ENCODE measurements around the gene GMEB2.
"Not testable (repeated sequence)": the region's sequence is repeated elsewhere in the genome, so short reads cannot be mapped to it uniquely, and the experiment has no call there.

GMEB2 gene

DNA sequence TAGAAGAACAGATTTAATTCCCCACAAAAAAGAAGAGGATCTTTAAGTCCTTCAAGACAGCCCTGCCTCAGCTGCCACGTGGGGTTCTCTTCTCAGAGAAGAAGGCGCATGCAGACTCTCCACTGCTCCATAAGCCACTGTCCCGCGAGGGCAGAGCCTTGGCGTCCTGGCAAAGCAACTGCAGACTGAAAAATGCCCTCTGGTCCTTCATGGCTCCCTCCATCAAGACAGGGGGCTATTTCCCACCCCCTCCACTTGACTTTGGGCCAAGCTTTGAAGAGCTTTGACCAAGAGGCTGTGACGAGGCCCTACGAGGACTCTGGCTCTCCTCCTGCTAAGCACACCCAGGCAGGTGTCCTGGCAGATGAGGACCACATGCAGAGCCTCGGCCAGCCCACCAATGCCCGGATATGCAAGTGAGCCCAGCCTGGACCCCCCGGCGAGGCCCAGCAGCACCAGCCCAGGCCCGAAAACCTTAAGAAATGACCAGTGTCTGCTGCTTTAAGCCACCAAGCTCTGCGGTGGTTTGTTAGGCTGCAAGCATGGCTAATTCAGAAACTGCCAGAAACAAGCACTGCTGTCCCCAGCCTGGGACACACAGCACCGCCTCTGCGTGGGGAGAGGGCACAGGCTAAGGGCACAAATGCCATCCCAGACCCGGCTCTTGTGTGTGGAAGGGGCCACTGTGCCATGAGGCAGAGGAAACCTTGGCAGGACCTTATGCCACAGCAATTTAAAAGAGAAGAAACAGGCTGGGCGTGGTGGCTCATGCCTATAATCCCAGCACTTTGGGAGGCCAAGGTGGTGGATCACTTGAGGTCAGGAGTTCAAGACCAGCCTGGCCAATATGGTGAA, 16.1 kb downstream of the GMEB2 start:
- DNase-seq, result no peak

DNA sequence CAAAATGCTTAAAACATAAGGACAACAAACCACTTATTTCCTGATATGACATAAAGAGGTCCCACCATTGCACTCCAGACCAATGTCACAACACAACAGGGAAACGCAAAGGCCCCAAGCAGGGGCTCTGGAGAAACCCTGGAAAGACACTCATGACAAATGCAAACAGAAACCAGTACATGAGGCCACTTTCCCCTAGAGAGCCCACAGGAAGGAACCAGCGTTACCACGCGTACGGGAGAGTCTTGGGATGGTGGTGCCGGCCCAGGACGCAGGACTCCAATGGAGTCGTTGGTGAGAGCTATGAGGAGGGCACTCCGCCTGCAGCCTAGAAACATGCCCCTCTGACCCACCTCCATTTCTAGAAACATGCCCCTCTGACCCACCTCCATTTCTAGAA, 20.2 kb downstream of the GMEB2 start:
- no peak for DNase-seq

DNA sequence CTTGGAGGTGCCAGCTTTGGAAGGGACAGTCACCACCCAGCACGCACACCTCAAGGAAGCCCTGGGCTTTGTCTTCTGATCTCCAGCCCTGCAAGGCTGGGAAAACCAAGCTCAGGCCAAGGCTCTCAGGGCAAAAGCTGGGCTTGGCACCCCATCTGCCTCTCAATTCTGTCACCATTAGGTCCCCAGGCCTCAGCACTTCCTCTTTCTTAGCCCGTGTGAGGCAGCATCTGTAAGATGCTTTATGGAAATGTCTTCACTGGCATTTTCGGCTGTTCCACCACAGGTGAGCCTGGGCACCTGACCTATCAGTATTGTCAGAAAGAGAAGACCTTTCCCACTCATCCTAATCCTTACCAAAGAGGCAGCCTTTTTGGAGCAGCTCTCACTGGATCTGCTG, 24.6 kb downstream of the GMEB2 start:
- no peak for DNase-seq

DNA sequence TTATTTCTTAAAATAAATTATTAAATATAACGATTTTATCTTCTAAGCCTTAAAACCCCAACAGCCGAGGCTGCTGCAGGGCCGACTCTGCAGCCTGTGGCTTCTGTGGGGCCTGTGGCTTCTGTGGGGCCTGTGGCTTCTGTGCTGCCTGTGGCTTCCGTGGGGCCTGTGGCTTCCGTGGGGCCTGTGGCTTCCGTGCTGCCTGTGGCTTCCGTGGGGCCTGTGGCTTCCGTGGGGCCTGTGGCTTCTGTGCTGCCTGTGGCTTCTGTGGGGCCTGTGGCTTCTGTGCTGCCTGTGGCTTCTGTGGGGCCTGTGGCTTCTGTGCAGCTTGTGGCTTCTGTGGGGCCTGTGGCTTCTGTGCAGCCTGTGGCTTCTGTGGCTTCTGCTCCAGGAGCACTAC, 25.2 kb downstream of the GMEB2 start:
- not testable (repeated sequence) for DNase-seq

DNA sequence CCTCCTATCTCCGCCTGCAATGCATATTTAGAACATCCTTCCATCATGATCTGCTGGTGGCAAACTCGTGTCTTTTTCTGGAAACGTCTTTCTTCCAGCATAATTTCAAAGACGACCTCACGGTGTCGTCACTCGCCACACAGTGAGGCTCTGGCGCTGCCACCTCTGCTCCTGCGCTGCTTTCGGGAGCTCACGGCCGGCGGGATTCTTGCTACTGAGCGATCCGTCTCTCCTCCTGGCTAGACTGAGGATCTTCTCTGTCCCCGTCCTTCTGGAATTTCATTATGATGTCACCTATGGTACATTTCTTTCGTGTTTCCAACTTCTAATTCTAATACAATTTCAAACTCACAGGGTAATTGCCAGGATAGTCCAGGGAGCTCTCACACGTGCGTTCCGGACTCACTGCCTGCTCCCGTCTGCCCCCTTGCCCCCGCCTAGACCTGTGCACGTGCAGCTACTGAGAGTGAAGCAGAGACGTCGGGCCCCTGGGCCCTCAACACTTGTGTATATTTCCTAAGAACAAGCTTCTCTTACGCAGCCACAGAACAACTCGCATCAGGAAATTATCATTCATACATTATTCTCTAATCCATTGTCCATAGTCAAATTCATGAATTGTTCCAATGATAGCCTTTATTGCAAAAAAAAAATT, 27.4 kb downstream of the GMEB2 start:
- no peak for DNase-seq

DNA sequence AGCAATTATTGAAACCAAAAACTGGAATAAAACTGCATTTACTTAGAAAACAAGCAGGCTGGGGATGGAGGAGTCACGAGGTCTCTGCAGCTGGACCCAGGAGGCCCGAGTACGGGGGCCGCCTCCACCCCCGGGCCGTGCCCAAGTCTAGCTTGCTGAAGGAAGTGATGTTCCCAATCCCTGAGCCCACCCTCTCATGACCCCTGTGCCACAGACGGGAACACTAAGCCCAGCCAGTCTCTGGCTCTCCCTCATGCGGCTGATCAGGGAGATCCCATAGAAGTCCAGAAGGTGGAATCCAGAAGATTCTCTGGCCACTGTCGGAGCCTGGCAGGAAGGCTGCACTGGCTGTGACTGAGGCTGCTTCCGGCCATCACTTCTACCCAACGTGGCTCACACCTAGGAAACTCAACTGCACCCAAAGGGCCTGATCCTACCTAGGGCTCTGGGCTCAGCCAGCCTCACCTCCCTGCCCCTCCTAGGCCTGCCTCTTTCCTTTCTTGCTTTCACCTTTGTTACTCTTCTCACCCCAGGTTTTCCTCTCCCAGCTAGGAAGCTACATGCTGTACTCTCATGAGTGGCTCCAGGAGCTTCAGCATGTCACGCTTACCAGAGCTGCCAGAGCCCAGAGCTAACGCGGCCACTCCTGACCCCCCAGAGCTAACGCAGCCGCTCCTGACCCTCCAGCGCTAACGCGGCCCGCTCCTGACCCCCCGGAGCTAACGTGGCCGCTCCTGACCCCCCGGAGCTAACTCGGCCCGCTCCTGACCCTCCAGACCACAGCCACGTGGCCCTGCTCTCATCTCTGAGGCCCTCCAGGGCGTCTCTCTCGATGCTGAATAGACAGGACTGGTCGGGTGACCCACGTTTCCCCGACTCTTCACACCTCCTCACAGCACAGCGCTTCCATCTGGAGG, 28.2 kb downstream of the GMEB2 start:
- DNase-seq, result no peak

DNA sequence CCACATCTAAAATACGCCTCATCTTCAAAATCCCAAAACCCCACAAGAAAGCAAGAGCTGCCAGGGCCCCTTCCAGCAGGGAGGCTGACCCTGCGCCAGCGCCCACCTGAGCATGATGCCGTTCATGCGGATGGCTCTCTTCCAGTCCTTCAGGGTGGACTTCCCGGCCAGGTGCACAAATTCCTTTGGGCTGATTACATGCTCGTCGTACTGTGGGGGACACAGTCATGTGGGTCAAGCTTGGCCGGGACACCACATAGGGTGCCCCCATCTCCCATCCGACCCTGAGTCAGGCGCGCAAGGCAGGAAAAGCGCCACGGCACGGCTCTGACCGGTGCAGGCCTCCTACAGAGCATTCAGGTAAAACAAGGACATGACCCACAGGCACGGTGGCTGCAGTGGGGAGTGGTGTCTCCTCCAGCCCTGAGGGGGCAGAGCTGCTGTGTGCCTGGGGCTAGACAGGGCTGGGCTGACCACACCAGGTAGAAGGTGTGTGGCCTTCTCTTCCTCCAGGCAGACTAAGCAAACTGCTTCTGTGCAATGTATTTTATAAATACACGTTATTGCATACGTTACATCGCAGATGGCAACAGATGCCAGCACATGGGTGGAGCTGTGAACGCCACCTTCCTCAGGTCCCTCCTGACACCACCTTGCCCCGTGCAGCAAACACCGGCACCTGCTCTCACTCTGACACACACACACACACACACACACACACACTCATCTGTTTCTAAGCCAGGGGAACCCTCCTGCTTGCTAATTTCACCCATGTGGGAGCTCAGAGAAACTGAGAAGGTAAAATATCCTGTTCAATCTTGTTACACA, 29.0 kb downstream of the GMEB2 start:
- no peak for DNase-seq

DNA sequence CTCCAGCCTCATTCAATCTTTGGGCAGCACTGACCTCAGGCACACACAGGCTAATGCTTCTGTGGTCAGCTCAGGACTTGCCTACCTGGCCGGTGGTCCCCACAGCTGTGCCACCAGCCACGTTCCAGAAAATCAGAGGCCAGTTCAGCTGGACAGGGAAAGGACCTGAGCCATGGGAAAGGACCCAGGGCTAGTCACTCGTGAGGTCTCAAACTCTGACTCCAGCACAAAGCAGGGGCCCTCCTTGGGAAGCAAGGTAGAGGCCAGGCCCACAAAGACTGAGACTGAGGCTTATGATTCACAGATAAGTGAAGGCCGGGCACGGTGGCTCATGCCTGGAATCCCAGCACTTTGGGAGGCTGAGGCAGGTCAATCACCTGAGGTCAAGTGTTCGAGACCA, 30.5 kb downstream of the GMEB2 start:
- no peak for DNase-seq

DNA sequence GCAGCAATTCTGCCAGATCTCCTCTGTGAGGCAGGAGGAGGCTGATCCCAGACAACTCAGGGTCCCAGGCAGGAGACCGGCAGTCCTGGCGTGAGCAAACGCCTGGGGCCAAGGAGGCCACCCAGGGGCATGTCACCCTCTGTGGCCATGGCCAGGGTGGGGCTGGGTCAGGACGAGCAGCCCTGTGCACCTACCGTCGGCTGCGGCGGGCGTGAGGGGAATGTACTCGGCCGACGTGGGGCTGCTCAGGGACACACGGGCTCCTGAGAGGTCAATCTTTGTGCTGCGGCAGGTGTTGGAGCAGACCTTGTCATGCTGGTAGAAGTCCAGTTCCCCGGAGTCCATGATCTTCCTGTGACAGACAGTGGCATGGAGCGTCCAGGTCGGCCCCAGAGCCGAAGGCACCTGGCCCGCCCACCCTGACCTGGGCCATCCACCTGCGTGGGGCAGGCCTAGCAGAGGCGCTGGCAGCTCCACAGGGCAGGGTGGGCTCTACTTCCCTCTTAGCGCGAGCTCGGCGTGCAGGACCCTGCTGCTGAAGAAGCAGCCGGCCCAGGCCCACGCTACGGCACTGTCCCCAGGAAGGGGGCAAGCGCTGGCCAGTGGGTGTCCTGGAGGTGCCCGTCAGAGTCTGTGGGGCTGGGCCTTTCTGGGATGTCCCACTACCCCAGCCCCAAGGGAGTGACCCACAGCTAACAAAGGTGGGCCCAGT, 31.3 kb downstream of the GMEB2 start:
- DNase-seq, result peak; percentile 29

DNA sequence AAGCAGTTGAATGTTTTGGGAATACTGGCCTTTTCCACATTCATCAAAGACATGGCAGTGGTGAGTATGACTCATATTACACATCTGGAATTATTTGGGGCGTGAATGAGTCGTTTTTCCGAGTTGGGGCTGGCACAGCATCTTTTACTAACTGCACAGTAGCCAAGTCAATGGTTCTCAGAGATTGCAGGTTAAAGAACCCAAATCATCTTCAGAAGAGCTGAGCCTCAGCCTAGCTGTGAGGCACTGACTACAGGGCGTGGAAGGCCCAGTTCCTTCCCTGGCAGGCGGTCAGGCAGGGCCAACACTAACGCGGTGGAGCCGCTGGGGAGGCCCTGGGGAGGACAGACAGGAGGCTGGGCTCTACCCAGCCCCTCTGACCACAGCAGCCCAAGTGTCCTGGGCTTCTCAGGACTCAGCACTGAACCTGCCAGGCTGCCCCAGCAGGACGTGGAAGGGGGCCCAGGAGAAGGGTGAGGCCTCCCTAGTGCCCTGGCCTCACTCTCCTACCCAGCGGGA, 32.8 kb downstream of the GMEB2 start:
- peak; percentile 38 for DNase-seq

DNA sequence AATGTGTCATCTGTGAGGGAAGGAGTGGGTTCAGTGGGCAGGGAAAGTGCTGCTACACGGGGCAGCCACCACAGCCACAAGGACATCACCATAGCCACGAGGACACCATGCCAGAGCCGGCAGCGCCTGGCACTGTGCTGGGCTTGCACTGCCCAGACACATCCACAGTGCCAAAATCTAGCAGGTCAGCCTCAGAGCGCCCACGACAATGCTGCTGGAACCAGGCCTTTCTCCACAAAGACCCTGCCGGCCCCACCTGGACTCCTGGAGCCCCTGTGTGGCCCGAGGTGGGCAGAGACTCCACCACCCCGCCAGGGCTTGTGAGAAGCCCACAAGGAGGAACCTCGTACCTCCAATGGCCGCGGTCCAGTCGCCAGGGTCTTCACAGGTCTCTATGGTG, 34.2 kb downstream of the GMEB2 start:
- no peak for DNase-seq

DNA sequence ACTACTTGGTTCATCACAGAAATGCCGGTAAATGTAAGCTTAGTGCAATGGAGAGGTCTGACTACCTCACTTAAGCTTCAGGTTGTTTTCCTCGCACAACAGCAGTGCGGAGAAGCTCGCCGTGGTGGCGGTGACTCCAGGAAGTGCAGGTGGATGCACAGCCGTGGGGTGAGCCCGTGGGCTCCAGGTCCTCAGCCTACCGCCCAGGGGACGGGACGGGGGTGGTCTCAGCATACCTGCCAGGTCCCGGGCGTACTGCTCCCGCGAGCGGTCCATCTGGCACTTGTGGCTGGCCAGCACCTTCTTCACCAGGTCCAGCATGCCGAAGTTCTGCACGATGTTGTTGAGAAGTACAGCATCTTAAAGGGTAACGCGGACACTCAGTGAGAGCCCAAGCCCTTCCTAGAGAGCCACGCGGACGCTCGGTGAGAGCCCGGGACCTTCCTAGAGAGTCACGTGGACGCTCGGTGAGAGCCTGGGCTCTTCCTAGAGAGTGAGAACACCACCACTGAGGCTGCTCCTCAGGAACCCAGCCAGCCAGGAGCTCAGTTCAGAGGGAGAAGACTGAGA, 35.0 kb downstream of the GMEB2 start:
- peak; percentile 38 for DNase-seq

DNA sequence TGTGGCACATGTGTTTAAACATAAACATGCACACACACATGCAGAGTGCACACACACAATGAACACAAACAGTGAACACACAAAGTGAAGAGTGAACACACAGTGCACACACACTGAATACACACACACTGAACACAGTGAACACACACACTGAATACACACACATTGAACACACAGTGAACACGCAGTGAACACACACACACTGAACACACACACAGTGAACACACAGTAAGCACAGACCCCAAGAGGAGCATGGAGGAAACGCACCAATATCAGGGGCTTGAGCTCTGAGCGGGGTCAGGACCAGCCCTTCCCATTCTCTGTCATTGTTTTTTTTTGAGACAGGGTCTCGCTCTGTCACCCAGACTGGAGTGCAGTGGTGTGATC, 35.8 kb downstream of the GMEB2 start:
- no peak for DNase-seq

DNA sequence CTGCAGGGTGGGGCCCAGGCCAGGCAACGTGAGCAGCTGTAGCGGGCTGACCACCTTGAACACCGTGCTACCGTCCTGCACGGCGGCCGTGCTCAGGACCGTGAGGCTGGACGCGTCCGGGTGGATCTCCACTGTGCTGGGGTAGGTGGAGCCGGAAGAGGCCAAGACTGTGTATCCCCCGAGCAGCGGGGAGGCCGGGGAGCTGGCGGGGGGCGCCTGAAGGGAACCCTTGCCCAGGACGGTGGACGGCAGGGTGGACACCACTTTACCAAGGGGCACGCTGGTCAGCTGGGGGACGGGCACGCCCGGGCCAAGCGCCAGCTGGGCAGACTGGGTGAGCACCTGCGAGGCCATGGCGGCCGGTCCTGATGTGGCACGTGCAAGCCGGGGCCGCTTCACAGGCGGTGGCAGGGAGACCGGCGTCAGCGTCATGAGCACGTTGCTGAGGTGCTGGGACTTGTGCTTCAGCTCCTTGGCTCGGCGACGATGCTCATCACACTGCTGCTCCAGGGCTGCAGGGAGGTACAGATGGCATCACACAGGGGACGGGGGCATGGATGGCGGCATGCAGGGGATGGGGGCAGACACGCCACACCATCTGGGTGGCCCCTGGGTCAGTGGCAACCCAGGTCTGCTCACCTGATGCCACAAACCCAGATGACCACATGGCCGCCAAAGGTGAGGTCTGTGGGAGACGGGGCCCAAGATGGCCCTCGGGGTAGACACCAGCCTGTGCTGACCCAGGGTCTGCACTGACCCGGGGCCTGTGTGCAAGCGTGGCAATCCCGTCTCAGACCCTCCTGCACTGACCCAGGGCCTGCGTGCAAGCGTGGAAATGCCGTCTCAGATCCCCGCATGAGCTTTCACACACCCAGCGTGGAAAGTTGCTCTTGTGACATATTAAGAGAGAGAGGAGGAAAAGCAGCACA, 36.4 kb downstream of the GMEB2 start:
- DNase-seq, result peak; percentile 48

DNA sequence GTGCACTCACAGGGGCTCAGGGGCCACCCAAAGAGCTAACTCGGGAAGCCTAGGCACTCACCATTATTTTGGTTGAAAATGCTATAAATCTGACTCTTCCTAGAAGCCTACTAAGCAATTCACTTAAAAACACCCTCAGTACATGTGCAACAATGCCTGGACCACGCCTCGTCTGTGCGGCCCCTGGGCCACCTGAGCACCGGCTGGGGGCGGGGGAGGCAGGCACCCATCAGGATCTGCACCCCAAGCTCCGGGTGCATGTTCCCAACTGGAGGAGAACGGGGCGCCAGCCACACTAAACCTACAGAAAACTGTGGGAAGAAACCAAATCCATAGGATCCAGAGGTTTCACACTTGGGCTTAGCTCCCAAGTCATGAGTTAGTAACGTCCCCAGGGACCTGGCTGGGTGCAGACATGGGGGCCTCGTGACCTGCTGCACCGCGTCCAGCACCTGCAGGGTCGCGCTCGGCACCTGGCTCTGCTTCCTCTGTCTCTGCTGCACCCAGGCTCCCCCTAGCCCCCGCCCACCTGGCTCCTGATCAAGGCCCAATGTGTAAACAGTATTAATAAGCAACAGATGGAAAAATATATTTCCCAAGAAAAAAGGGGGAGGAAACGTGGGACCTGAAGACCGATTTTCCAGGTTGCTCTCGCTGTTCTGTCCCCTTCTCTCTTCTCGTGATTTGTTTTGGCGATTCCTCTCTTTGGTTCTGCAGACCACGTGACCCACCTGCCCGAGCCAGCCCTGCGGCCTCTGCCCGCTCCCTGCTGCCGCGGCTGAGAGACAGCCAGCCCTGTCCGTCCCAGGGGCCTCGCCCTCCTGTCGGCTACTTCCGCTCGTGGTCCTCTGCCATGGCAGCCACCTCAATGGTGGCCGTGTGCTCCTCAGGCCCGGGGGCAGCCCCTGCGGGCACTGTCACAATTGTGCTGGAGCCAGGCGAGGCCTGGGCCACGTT, 37.4 kb downstream of the GMEB2 start:
- DNase-seq, result peak; percentile 43

DNA sequence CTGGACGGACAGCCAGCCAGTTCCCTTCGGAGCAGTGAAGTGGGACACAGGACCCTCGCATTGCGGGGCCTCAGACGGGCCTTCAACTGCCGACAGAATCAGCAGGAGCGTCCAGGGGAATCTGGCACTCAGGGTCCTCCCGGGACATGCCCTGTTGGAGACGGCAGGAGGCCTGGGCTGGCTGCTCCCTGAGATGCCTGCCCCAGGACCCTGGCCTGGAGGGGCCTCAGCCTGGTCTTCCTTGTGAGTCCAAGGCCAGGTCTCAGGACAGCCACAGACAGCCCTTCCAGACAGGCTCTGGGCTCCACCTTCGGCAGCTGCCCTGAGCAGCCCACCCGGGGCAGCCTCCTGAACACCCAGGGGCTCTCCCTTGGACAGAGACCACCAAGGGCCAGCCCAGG, 38.3 kb downstream of the GMEB2 start:
- no peak for DNase-seq

DNA sequence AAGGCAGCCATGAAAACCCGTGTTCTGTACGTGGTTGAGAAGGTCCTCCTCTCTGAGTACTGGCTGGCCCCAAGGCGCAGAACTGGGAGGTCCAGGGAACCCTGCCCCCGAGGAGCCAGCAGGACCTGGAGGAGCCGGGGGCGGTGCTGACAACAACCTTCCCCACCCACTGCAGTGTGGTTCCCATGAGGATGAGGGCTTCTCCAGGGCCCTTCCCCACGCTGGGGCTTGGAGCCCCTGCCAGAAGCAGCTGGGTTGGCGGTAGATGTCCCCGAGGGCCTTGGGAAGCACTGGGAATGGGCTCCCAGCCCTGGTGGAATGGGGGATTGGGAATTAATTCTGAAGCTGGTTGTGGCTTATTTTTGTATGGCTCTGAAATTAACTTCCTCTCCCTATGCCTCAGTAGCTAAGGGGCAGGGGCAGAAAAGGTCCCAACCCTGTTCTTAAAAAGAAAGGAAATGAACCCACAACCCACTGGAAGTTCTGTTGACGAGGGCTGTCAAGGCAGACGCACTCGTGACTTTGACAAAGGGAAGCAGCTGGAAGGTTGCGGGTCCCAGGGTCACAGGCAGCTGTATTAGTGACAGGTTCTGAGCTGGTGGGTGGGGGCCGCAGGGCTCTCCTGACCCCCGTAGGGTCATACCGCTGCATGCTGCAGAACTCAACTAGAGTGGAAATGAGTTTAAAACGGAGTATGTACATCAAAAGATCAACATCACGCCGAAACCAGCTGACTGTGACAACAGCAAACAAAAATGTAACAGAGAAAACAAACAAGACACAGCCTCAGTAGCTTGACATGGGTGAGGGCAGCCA, 38.9 kb downstream of the GMEB2 start:
- DNase-seq, result no peak

DNA sequence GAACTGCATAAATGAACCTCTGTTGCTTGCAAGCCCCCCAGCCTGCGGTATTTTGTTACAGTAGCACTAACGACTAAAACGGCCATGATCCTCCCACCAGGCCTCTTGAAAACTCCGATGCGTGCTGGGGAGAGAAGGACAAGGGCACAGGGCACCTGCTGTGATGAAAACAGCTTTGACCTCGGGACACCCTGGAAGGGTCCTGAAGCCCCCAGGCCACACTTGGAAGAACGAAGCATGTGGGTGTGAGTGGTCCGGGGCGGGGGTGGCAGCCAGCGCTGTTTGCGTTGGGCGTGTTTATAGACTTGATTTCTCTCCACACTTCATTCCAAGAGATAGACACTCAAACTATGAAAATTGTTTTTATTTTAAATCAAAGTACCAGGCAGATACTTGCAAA, 39.6 kb downstream of the GMEB2 start:
- no peak for DNase-seq

All from islet precursor cell (in vitro differentiated cells).